GM12875 (cell line): ENCODE data around the gene LHPP.

Experiments
- H3K4me3 ChIP-seq: one replicate; pipeline ENCODE4 v1.5.1; 2011; ENCODE audit warnings: low read depth, low read length, control low read depth
- CTCF ChIP-seq: IDR thresholded peaks from 2 replicates; pipeline ENCODE4 v1.5.1; 2011; ENCODE audit warnings: low read depth, mild to moderate bottlenecking, control low read depth, inconsistent platforms, low read length, moderate library complexity, borderline replicate concordance; ENCODE audit not compliant: insufficient read depth

The LHPP gene

GRCh38 chr10:124496620-124497019, 35.0 kb downstream of the LHPP start:
- H3K4me3 ChIP-seq: no peak overlapping the region
- TF ChIP-seq CTCF: no peak

- H3K4me3 ChIP-seq: no peak overlapping the region
- no peak for TF ChIP-seq CTCF
These were observed 35.7 kb downstream of the LHPP start for GRCh38 chr10:124497196-124497881.

- no peak for TF ChIP-seq CTCF
These were observed 36.4 kb downstream of the LHPP start for GRCh38 chr10:124498056-124498455.

GRCh38 chr10:124500757-124501156, 39.1 kb downstream of the LHPP start:
- no peak overlapping the region for H3K4me3 ChIP-seq
- TF ChIP-seq CTCF: no peak

More at GRCh38 chr10:124498056-124498455, 36.4 kb downstream of the LHPP start:
- no peak overlapping the region for H3K4me3 ChIP-seq

- no peak for TF ChIP-seq CTCF
- H3K4me3 ChIP-seq: no peak overlapping the region
These were observed 43.1 kb downstream of the LHPP start for GRCh38 chr10:124504711-124505110.

GRCh38 chr10:124505279-124505678, 43.7 kb downstream of the LHPP start:
- no peak for TF ChIP-seq CTCF
- no peak overlapping the region for H3K4me3 ChIP-seq

GRCh38 chr10:124508070-124508667, 46.5 kb downstream of the LHPP start:
- H3K4me3 ChIP-seq: no peak overlapping the region
- TF ChIP-seq CTCF: no peak
